Activated T-helper 9 cell treated with anti-CD3 and anti-CD28 coated beads, Interleukin-2, amount 50 U/mL, for 16 hours (primary cell): ENCODE data around the gene NISCH.

ENCODE experiments used
- DNase-seq: peaks from one replicate; pipeline ENCODE4 v3.0.0-alpha.2; 2020; ENCODE audit warnings: low read depth

Gene NISCH

GRCh38 chr3:52447512-52448355, 7.7 kb upstream of the NISCH start:
- DNase-seq, result no peak

GRCh38 chr3:52450489-52451236, 4.7 kb upstream of the NISCH start:
- no peak for DNase-seq

DNA sequence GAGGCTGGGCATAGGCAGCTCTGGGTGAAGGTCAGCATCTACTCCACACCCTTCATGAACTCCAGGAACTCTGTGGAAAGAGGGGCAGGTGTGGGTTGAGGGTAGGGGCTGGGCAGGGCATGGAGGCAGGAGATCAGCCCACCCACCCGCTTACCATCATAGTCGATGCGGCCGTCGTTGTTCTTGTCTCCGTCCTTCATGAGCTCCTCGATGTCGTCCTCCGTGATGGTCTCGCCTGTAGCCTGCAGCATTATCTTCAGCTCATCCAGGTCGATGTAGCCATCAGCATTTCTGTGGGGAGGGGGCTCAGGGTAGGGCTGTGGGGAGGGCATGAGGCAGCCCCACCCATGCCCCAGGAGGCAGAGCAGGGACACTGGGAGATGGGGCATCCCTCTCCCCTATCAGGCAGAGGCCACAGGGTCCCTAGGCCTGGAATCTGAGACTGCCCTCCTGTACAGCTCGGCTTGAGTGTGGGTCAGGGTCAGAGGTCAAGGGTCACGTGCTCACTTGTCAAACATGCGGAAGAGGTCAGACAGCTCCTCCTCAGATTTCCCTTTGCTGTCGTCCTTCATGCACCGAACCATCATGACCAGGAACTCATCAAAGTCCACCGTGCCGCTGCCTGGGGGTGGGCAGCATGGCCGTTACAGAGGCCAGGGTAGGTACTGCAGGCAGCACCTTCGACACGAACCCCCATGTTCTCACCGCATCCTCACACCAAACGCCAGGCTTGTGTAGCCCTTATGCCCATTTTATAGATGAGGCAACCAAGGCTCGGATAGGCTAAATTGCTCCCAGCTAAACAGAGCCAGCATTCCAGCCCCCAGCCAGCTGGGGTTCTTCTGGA, 3.9 kb upstream of the NISCH start:
- DNase-seq, result no peak

- DNase-seq, result no peak
These were observed 3.3 kb upstream of the NISCH start for GRCh38 chr3:52452126-52452525.

DNA sequence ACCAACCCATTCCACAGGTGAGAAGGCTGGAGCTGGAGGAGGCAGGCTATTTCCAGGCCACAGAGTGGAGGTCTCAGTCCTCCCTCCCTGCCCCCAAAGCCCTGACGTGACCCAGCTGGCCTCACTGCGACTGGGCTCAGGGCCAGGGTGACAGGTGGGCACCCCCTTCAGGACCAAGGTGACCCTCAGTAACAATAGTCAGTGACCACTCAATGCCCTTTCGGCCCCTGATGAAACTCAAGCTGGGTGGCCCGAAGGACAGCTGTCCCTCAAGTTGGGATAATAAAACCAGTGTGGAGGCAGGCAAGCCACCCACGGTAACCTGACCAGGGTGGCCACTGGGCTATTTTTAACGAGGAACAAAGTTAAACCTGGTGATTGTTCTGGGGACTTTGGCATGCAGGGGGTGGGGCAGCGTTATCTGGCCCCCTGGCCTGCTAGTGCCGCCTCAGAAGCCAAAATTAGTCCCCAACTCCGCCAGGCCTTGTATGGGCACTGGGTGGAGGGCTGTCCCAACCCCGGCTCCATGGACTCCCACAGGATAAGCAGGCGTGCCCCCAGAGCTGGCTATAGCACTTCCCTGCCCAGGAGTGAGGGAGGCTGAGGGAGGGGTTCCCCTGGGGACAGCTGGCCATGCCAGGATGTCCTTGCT, 2.7 kb upstream of the NISCH start:
- no peak for DNase-seq

GRCh38 chr3:52453496-52454249, 1.7 kb upstream of the NISCH start, which contains the start of gene TNNC1:
Gene TNNC1, minus strand, starts transcription at chr3:52454041. Its CDS starts 26 bp downstream, at chr3:52454015.
- DNase-seq, result no peak

- no peak for DNase-seq
These were observed 1.0 kb upstream of the NISCH start for GRCh38 chr3:52454250-52454937.

- DNase-seq, result no peak
These were observed 494 bp upstream of the NISCH start for GRCh38 chr3:52454938-52455282.

GRCh38 chr3:52456169-52456799, 880 bp downstream of the NISCH start:
- DNase-seq, result no peak

DNA sequence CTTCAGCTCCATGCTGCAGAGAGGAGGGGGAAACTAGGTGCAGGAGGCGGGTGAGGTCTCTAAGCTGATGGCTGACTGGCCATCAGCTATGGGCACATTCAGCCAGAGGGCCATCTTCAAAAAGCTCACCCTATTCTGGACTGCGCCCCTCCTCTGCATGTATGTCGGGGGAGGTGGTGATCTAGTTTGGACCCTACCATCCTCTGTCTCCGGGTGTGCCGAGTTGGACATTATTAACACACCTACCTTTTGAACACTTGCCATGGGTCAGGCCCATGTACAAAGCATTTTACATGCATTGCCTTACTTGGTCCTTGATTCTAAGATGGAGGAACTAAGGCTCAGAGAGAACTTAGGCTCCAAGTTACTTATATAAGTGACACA, 1.4 kb downstream of the NISCH start:
- no peak for DNase-seq

- no peak for DNase-seq
These were observed 2.8 kb downstream of the NISCH start for GRCh38 chr3:52458031-52458760.

DNA sequence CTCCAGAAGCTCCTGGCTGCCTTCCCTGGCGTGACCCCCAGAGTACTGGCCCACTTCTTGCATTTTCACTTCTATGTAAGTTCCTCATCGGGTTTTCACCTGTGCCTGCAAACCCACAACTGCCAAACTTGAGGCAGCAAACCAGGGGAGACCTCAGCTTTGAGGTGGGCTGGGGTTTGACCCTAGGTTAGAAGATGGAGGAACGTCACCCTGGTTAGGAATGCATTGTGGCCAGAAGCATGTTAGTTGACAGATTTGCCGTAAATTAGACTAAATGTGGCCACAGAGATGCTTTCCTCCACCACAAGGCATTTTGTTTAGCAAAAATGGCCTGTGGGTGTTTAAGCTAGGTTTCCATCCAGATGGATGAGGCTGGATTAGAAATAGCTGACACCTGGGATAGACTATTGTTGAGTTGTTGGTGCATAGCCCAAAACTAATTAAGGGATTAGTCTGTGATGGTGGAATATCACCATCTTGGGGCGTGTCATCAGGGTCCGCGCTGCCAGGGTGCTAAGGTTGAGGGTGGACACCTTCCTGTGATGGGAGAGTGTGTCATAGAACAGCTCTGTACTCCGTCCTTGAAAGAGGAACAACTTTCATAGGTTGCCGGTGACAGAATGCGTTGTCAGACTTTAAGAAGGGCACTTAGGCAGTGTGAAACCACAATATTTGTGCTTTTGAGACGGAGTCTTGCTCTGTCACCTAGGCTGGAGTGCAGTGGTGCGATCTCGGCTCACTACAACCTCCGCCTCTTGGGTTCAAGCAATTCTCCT, 3.6 kb downstream of the NISCH start:
- DNase-seq, result no peak

- no peak for DNase-seq
These were observed 6.5 kb downstream of the NISCH start for GRCh38 chr3:52461874-52462273.

- no peak for DNase-seq
These were observed 8.0 kb downstream of the NISCH start for GRCh38 chr3:52463416-52463815.

DNA sequence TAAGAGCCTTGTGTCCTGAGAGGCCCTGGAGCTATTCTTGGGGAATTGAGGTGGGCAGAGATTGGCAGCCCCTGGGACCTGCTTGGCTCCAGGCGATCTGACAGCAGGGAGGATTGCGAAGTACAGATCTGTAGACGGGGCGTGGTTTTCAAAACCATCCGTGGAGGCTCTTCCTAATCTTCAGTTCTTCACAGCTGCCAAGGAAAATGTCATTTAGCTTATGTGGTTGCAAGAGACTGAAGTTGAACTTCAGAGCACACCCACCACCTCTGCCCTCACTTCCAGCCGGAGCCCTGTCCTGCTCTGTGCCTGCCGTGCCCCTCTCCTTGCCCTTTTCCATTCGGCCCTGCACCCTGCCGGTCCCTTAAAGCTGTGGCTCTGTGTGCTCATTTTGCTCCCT, 12.9 kb downstream of the NISCH start:
- no peak for DNase-seq

DNA sequence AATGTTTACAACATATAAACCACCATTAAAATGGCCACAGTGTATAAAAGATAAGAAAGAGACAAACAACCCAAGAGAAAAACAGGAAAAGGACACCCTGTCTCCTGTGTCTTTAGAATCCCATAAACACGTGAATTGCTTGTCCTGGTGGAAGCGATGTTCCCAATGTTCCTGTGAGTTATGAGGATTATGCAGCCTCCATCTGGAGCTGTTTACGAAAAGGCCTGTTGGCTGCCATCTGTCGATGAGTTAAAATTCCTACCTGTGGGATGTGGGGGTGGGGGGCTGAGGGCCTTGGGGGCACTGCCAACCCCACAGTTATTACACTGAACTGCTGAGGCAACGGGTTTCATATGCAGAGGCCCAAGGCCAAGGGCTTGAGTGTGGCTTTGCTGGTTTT, 13.6 kb downstream of the NISCH start:
- no peak for DNase-seq

DNA sequence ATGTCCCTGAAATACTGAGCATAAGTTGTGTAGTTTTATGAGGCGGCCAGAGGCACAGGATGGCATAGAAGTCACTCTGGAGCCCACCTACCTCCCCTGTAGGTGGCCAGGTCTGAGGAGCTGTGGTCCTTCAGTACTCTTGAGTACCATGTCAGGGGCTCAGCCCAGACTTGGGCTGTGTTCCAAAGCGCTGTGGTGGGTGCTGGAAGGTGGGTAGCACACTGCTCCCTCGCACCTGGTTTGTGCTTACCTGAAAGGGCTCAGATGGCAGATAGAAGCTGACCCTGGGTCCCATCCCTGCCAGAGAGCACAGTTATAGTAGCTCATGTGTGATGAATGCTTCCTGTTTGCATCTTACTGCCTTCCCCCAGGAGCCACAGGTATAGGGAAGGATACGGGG, 15.5 kb downstream of the NISCH start:
- no peak for DNase-seq

GRCh38 chr3:52471371-52472238, 16.2 kb downstream of the NISCH start:
- DNase-seq, result no peak
